H4 (cell line): ENCODE data around the gene KBTBD13. TPM values are rescaled to one million over a fixed set of nuclear protein-coding genes. Genes with fewer than 3 reads are reported as not detected.
"Not testable (repeated sequence)": the region's sequence is repeated elsewhere in the genome, so short reads cannot be mapped to it uniquely, and the experiment has no call there.

Experiments used
- DNase-seq: peaks from one replicate; pipeline ENCODE4 v3.0.0-alpha.2; 2015; ENCODE audit warnings: low spot score
- total RNA-seq: library from RNA; depleted of rRNA; stranded (reverse); fragments of >200 nt; shearing (Covaris generic); gene quantifications from 2 replicates; pipeline ENCODE4 v1.2.3, GENCODE V29; 2014

Gene KBTBD13
- total RNA-seq, 1 experiment from 2014 or later = not detected

- no peak for DNase-seq
Measured at GRCh38 chr15:65087873-65088642, 11.5 kb downstream of the KBTBD13 start.

GRCh38 chr15:65088643-65089021 is 12.1 kb downstream of the KBTBD13 start:
- DNase-seq = no peak

GRCh38 chr15:65089206-65089824 is 12.8 kb downstream of the KBTBD13 start:
- no peak for DNase-seq

DNA sequence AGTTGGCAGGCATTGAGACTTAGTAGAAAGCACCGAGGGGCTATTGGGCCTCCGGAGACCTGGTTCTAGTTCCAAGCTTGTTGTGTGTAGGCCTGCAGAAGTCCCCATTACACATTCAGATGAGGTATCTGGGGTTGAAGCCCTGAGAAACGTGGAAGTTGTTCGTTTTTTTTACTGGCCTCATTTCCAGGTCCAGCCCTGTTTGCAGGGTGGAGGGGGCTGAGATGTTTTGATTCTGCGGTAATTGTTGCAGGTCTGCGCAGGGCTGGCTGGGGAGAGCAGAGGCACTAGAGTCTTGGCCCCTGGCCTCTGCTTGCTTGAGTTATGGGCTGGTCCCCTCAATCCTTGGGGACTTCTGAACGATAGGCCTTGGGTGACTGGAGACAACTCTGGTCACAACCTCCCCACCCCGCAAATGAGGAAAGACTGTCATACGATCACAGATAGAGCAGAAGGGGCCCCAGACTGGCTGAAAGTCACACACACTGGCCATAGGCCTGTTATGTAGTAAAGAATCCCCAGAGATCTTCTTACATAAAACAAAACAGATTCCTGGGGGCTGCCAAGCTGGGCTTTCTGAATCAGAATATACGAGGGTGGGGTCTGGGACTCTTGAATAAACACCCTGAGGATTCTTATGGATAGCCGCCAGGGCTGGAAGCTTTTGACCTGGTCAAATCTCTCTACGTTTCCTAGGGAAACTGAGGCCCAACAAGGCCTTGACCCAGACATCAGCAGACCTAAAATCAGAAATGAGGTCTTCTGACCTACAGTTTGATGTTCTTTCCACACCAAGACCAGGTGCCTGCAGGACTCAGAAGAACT is 15.6 kb downstream of the KBTBD13 start:
- no peak for DNase-seq

- DNase-seq = no peak
Measured at GRCh38 chr15:65092911-65093792, 16.6 kb downstream of the KBTBD13 start.

- DNase-seq = not testable (repeated sequence)
Measured at GRCh38 chr15:65093793-65094170, 17.2 kb downstream of the KBTBD13 start.

- no peak for DNase-seq
Measured at GRCh38 chr15:65094294-65094995, 17.9 kb downstream of the KBTBD13 start.

DNA sequence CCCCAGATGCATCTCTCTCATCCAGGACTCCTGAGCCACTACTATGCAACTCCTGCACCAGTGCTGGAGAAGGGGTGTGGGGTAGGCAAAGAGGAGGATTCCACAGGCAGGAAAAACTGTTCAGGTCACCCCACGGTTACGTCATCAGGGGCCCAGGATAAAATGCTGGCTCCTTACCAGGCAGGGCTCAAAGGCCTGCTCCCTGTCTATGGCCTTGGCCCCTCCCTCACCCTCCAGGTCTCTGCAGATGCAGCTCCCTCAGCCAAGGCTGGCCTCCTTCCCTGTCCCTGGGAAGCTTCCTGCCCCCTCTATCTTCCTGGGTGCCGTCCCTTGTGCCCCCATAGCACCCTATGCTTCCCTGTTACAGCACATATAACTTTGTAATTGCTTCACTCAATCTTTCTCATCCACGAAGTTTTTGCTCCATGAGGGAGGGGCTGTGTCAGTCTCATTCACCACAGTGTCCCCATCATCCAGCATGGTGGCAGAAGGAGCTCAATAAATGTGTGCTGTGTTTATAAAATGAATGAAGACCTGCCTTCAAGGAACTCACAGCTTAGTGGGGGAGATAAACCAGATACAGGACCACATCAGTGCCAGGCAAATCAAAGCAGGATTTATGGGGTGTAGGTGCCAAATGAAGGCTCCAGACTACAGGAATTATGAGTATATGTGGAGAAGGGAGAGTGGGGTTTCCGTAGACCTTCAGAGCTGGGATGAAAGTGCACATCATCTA is 18.6 kb downstream of the KBTBD13 start:
- DNase-seq = no peak

GRCh38 chr15:65095747-65096104 is 19.2 kb downstream of the KBTBD13 start:
- DNase-seq = no peak

DNA sequence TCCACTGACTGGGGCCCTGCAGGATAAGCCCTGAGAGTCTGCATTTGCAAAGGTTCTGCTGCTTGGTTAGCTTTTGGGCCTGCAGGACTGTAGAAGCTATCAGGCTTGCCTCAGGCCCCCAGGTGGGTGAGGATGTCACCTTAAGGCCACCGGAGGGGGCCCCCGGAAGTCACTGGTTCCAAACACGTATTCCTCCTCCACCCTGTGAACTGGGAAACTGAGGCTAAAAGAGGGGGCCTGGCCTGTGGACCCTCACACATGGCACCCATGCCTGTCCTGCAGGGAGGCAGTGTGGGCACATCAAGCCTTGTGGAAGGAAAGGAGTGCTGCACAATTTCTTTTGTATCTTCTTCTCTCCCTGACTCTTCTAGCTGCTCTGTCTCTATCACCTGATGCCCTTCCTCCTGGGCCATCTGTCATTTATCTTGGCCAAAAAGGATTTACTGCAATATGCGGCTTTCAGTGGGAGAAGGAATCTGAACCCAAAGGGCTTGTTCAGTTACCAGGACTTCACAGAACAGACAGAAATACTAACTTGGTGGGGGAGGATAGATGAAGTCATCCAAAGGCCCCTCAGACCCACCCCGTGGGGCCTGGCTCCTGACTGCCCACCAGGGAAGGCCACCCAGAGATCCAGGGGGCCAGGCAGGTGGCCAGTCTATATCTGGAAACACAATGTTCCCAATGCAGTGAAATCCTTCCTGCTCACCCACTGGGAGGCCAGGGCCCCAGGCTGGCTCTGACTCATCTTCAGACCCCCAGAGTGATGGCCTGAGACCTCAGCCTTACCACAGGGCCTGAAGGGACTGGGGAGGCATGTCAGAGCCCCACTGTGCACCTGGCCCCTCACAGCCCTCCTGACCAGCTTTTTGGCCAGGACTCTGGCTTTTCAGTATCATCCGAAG is 20.2 kb downstream of the KBTBD13 start:
- DNase-seq = no peak

- DNase-seq = no peak
Measured at GRCh38 chr15:65097651-65098263, 21.2 kb downstream of the KBTBD13 start.

- DNase-seq = no peak
Measured at GRCh38 chr15:65099336-65099735, 22.8 kb downstream of the KBTBD13 start.

- not testable (repeated sequence) for DNase-seq
Measured at GRCh38 chr15:65099801-65100200, 23.3 kb downstream of the KBTBD13 start.

DNA sequence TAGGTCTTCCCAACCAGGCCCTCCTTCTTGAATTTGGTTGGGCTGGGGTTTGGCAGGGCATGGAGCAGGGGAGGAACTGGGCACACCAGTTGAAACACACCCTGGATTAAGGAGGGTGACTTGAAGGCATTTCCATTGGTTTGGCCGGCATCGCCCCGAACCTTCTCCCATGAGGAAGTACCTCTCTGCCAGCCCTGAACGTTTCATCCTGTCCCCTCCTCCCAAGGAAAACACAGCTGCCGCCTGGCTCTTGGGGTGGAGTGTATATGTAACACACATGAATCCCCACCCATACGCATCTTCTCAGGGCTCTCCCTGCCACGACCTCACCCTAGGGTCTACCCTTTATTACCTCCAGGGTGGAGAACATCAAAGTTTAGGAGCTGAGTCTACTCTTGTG is 23.9 kb downstream of the KBTBD13 start:
- DNase-seq = no peak

DNA sequence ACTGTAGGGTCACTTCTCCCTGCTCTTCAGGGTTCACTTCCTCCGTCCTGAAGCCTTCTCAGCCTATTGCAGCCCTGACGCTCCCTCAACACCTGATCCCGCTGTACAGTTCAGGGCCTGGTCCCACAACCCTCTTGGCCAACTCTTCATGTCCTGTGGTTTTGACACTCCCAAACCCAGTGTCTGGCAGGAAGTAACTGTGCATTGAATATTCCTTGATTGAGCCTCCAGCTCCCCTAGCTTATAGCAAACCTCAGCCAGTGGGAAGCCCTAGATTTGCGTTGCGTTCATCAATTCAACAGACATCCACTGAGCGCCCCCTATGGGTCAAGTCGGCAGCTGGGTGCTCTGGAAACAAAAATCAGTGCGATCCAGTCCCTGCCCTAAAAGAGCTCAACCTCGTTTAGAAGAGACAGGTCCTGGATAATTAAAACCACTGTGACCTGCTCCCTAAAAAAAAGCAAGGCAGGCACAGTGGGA is 24.9 kb downstream of the KBTBD13 start:
- DNase-seq = no peak

DNA sequence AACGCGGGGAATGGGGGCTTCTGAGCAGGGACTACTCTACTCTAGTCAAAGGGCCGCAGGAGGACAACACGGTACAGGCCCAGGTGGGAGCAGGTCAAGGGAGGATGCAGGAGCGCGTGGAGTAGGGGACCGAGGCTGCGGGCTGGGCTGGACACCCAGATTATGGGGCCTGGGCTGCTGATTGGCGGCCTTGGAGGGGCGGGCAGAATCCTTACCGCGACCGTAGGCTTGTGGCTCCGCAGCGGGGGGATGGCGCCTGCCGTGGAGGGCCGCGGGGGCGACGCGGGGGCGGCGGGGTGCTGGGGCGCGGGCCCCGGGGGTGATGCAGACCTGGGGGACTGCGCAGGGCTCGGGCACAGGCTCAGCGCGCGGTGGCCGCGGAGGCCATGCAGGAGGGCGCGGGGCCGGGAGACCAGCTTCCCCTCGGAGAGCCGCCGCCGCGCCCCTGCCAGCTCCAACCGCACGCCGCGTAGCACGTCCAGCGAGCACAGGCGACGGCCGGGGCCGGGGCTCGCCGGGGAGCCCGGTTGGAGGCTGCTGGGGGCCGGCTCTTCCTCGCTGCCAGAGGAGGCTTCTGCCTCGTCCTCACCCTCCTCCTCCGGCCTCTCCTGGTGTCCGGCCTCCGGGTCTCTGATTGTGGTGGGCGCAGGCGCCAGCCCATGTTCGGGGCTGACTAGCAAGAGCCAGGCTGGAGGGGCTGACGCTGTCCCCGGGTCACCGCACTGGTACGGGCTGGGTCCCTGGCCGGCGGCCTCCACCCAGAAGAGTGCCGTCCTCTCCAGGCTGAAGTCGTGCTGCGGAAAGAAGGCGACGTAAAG is 25.6 kb downstream of the KBTBD13 start:
- DNase-seq = no peak

GRCh38 chr15:65102912-65103311 is 26.4 kb downstream of the KBTBD13 start:
- DNase-seq = no peak

GRCh38 chr15:65105038-65105437 is 28.5 kb downstream of the KBTBD13 start:
- no peak for DNase-seq
